T-helper 1 cell treated with Interleukin-12 subunit alpha and Interleukin-12 subunit beta and Interleukin-4 antibody, amounts not matched to agents 30 ng/mL and 1 ng/mL, for 36 hours (primary cell): ENCODE measurements around the gene EIF1B. TPM values are rescaled to one million over a fixed set of nuclear protein-coding genes. Genes with fewer than 3 reads are reported as not detected.
"Not testable (repeated sequence)": the region's sequence is repeated elsewhere in the genome, so short reads cannot be mapped to it uniquely, and the experiment has no call there.

ENCODE experiments used
- intact Hi-C: fragments of 100-400 bp; cut with micrococcal nuclease; formaldehyde crosslinking; loops from one replicate; pipeline ENCODE4 v1.15.1; 2024
- total RNA-seq: library from RNA; stranded (reverse); gene quantifications from 2 replicates; pipeline ENCODE4 v1.2.3, GENCODE V29; 2022

The EIF1B gene
- total RNA-seq: 35.5 and 36.2 TPM in 2 replicates

DNA sequence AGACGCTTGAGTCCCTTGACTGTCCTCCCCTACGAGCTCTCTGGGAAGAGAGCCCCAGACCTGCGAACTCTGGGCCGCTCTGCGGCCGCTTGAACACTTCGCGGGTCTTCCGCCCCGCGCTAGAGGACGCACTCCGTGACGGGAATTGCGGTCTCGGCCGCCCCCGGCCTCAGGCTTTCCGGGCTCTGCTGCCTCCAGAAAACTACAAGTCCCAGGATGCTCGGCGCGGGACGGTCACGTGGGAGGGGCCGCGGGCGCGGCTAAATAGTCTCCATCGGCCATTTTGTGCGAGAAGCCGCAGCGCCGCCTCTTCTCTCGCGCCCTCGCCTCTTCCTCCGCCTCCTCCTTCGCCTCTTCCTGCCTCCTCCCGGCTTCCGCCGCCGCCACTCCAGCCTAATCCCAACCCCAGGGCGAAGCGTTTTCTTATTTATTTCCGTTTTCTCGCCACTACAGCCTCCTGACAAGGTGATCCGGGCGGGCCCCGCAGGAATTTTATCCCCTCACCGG is at the start of gene EIF1B:
EIF1B (plus strand) TSS at position 290 of the 507 bp plus-strand sequence. CDS start 235 bp downstream, outside the sequence.
- intact Hi-C loops: loop anchor here (1.0 to 2.0 kb wide), 10 partner anchors 117 to 1704 kb away; partner anchors contain the start of genes CTNNB1, RPL14, RPSA and SCN11A

DNA sequence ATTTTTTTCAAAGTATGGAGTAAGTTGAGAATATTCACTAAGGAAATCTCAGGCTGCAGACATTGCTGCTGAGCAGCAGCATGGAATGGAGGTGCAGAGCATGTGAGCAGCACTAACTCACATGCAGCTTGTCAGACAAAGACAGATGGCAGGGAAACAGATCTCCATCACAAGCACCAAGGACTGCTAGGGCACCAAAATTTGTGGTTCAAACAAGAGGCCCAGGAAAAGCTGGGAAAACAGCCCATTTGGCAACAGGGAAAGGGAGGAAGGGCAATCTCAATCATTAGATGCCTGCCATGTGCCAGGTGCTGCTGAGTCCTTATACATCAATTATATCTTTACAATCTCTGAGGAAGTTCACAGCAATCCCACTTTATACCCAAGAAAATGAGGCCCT is 47.2 kb upstream of the EIF1B start:
- intact Hi-C loops: no loop called here

DNA sequence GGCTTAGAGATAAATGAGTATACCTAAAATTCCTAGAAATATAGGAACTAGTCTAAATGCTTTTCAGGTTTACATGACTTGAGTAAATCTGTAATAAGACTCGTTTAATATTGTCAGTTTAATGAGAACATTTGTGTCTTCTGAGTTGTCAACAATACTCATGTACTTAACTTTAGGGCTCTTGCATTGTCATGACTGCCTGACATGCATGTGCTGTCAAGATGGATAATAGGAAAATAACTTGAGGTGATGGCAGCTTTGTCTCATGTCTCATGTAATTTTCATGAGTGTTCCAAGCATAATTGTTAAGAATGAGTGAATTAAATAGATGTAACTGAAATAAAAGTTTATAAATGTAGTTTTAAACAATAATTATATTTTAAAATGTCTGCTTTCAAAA is 45.1 kb upstream of the EIF1B start:
- intact Hi-C loops: no loop called here

DNA sequence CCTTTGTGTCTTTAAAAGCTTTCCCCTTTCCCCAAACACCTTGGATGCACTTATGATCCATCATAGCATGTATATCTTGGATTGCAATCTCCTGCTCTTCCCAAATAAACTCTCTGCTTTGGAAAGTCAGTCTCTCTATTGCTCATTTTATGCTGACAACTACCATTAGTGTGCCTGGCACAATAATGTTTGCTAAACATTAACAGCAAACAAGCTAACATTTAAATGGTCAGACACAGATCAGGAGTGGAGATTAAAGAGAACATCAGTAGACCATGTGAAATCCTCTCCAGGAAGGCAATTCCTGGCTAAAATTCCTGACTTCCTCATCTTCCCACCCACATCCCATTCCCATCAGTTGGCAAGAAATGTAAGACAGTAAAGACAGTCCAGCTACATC is 44.3 kb upstream of the EIF1B start:
- intact Hi-C loops: no loop called here

DNA sequence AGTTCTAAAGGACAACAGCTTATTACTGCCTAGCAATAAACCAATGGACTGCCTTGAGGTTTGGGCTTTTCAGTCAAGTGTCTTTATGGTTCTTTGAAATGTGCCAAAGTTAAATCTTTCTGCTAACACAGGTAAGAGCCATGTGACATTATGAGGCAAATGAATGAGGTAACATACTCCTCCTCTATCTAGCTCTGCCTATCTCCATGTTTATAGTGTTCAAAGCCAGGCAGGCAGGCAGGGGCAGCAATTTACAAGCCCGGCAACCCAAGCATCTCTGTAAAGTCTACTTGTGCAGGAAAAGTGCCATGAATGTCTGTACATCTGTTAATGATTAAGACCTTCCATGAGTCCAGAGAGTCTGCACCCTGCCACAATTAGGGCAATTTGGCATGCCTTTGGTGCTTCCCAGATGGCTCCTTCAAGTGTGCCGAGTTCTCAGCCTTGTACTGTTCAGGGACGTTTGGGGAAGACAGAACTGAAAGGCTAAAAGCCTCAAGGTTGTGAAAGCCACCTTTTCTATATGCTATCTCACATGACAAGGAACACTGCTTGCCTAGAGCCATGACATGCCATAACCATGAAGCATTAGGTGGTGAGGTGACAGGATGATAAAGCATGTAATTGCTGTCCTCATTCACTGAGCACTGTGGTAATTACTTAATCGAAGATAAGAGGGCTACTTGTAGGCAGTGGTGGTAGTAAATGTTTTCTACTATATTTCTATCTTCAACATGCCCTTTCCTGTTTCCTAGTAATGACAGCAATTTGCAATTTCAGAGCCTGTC is 41.4 kb upstream of the EIF1B start:
- intact Hi-C loops: no loop called here

DNA sequence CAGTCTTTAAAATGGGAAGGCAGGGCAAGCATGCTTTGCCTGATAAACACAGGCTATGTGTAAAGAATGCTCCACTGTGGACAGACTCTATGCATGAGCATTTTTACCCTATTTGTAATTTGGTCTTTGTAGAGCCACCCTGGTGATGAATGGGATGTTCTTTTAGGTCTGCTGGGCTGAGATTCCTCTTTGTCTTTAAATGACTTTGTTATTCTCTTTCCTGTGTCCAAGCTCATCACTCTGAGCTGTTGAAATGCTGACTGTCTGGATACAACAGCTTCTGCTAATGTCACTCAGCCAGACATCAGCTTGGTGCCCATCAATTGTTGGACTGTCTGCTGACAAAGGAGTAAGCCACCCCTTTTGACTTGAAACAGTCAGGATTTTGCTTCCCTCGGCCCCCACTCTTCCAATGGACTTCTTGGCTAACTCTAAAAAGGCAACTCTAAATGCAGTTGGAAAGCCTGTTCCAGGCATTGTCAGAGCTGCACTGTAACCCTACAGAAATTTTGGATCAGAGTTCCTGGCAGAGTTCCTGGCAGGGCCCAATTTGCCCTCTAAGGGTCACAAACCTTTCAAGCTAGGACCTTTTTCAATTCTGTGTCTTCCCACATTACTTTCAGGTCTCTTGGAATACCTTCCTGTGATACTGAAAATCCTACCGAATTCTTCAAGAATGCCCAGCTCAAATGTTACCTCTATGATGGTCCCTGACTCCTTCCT is 40.5 kb upstream of the EIF1B start:
- intact Hi-C loops: no loop called here

DNA sequence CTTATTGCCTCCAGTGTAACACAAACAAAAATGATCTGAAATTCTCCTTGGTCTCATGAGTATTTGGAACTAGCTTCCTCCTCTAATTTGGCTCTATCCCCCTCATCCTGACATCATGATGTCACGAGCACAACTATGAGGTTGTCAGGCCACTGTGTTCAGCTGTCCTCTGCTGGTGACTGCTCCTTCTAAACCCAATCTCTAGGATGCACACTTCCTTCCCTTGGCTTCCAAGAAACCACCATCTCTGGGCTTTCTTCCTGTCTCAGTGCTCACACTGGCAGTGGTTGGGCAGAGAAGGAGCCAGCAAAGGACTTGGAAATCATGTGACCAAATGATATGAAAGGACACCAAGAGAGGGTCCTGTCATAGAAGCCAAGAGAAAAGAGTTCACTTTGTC is 30.7 kb upstream of the EIF1B start:
- intact Hi-C loops: no loop called here

DNA sequence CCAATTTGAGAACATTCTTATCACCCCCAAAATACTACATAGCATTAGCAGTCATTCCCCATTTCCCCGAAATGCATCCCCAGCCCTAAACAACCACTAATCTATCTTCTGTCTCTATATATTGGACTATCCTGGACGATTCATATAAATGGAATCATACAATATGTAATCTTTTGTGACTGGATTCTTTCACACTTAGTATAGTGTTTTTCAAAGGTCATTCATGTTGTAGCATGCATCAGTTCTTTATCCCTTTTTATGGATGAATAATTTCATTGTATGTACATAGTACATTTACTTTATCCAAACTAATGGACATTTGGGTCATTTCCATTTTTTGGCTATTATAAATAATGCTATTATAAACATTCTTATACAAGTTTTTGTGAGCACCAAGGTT is 27.5 kb upstream of the EIF1B start:
- intact Hi-C loops: no loop called here

DNA sequence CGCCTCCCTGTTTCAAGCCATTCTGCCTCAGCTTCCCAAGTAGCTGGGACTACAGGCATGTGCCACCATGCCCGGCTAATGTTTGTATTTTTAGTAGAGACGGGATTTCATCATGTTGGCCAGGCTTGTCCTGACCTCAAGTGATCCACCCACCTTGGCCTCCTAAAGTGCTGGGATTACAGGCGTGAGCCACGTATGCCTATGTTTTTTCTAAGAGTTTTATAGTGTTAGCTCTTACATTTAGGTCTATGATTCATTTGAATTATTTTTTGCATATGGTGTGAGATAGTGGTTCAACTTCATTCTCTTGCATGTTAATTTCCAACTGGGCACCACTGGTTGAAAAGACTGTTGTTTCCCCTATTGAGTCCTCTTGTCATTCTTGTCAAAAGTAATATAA is 26.4 kb upstream of the EIF1B start:
- intact Hi-C loops: not testable (repeated sequence)

DNA sequence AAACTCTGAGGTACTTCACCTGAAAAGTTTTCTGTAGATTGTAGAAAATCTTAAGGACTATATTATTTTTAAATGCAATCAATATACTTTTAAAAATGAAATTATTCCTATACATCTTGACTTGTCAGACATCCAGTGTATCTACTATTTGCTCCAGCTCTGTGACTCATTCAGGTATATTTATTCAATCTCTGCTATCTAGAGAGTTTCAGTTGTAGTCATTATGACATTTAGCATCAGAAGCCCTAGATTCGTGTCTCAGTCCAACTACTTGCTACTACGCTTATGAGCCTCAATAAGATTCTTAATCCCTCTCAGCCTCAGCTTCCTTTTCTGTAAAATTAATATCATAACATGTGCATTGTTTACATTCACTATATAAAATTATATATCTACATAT is 22.3 kb upstream of the EIF1B start:
- intact Hi-C loops: no loop called here

DNA sequence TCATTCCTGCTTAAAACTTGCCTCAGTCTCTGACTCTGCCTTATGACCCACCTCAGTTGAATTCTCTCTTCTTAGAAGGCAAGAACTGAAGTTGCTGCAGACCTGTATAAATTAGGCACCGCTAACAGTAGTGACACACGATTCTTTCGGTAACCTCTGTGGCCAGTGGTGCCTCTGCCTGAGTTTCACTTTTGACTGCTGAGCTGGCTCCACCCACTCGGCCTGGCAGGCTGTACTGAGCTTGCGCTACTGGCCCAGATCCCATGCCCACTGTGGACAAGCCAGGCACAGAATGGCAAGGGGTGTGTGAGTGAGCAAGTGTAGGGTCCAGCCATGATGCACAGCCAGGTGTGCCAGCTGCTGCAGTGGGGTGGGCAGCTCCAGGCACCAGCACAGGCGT is 19.1 kb upstream of the EIF1B start:
- intact Hi-C loops: no loop called here

DNA sequence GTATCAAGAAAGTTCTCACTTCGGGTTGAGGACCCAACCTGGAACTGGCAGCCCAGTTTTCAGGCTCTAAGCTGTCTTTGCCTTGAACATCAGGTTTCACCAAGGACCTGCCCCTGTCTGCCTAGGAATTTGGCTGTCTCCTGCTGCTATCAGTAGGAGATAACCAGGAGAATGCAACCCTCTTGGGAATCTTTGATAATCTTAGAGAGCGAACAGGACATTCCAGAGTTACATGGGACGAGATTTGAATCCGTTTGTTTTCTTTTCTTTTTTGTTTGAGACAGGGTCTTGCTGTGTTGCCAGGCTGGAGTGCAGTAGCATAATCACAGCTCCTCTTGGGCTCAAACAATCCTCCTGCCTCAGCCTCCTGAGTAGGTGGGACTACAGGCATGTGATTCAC is 18.0 kb upstream of the EIF1B start:
- intact Hi-C loops: no loop called here

DNA sequence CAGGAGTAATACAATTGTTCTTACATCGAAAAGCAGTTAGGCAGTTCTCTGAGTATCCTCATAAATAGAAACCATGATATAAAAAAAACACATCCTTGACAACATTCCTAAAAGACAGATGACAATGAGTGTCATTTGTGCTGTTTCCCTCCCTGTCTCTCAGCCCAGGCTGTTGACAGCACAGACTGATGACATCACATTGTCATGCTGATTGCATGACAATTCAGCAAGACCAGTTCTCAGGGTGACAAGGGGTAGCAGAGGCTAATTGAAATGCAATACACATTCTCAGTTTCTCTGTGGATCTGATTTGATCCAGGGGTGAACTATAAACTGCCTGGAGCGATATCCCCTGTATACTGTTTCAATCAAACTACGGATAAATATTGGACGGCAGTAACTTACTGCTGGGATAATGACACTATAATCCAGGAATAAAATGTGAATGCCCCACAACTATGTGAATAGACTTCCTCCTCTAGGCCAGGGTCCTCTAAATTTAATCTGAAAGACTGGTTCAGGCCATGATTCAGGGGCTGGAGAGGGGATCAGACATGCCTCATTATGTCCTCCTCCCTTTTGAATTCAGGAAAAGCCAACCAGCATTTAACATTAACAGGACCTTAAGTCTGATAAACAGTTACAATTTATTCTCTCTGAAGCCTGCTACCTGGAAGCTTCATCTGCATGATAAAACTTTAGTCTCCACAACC is 16.7 kb upstream of the EIF1B start:
- intact Hi-C loops: no loop called here

DNA sequence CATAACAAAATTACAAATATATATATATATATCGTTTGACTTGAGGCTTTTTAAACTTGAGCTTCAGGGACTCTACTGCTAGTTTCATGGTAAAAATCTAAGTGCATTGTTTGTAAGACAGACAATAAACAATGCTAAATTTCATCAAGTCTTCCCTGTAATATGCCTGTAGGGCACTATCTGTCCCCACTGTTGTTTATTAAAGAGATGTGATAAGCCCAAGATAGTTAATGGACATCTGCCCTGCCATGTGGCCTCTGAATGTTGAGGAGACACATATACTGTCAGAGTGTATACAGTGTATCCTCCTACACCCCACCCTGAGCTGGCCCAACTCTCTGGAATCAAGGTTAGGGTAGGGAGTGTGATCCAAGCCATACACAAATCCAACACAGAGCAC is 15.1 kb upstream of the EIF1B start:
- intact Hi-C loops: no loop called here

DNA sequence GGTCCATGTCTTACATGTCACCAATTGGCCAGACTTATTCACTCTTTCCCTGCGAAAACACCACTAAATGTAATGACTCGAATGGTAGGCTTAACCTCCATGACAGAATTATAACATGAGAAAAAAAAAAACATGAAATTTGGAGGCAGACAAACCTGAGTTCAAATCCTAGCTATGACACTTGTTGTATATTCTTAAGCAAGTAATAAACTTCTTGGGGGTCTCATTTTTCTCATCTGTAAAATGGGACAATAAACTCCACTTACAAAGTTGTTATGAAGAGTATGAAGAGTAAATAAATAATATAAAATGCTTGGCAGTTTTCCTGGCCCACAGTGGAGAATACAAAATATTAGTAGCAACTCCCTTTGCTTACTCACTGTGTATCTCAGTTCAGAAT is 11.4 kb upstream of the EIF1B start:
- intact Hi-C loops: no loop called here

DNA sequence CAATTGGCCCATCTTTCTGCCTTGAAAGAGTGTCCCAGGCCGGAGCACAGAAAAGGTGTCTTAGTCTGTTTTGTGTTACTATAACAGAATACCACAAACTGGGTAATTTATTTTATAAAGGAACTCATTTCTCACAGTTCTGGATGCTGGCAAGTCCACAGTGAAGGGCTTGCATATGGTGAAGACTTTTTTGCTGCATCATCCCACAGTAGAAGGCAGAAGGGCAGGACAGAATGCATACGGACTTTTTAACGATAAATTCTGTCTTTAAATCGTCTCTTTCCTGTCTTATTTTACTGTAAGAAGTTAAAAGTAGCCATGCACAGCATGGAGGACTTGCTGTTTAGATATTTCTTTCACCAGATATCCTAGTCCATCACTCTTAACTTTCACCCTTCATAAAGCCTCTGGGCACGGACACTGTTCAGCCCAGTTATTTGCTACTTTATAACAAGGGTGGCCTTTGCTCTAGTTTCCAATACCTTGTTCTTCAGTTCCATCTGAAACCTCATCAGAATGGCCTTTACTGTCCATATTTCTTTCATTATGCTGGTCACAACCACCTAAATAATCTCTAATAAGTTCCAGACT is 10.3 kb upstream of the EIF1B start:
- intact Hi-C loops: no loop called here

DNA sequence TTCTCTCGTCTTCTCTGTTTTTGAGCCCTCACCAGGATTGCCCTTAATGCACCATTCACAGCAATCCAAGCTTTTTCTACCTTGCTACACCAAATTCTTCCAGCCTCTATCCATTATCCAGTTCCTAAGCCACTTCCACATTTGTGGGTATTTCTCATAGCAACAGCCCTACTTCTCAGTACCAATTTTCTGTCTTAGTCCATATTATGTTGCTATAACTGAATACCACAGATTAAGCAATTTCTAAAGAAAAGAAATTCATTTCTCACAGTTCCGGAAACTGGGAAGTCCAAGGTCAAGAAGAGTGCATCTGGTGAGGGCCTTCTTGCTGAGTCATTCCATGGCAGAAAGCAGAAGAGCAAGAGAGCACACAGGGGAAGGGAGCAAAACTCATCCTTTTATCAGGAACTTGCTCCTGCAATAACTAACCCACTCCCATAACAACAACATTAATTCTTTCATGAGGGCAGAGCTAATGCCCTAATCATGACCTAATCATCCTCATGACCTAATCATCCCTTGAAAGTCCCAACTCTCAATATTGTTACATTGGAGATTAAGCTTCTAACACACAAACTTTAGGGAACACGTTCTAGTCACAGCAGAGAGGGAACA is 9.7 kb upstream of the EIF1B start:
- intact Hi-C loops: no loop called here

DNA sequence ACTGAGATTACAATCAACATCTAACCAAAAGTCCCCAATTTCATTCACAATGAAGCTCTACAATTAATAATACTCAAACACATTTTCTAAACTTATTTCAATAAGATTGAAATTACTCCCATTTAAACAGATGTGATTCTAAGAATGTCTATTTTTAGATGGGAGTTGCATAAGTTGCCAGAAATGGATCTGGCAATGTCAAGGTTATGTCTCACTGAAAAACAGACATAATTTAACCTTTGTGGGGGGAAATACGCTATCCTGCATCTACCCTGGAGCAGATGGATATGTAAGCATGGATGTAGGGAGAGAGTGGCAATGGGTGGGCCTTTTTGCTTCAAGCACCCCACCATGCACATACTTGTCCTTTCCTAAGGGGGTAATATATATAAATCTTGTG is 6.7 kb upstream of the EIF1B start:
- intact Hi-C loops: no loop called here

DNA sequence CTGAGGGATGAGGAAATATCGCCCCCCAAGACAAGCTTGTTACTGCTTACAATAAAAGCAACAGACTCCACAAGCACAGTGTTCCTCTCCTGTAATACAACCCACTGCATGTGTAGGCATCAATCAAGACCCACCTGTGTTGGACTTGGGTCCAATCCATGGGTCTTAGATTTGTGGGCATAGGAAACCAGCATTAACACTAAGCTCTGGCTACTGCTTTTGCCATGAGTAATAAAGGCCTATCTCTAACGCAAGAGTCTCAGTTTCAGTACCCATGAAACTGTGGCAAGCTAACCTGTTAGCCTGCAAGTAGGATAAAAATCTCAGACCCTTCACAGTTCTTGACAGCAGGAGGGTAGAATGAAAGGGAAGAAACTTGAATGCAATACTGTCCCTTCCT is 5.2 kb upstream of the EIF1B start:
- intact Hi-C loops: no loop called here

DNA sequence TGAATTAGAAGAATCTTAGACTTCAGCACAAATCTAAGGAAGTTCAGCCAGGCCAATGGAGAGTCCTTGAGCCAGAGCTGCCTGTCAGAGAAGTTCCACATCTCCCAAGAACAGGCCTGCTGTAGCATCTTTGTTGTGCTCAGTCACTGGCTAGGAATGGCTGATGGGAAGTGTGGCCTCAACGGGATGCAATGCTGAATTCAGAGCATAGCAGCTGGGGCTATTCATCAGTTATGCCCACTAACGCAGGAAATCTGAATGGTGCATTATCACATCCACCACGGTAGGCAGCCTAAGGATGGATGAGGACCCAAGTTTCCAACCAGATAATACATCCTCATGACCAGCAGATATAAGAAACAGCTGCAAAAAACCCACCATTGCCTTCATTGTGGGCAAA is 3.2 kb upstream of the EIF1B start:
- intact Hi-C loops: no loop called here

DNA sequence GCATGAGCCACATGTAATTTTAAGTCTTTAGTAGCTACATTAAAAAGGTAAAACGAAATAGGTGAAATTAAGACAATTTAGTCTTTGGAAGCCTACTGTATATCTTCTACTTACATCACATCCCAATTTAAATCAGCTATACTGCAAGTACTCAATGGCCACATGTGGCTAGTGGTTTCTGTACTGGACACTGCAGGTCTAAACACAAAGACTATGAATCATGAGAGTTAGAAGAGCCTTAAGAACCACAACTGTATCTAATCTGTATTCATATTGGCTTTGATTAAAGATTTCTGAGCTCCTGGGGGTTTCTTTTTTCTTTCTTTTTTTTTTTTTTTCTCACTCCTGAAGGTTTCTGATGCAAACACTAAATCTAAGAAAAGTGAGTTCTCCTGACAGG is 2.3 kb upstream of the EIF1B start:
- intact Hi-C loops: no loop called here
